Stromal cell of bone marrow (primary cell): ENCODE data around the gene SBK3.
"Not testable (repeated sequence)": the region's sequence is repeated elsewhere in the genome, so short reads cannot be mapped to it uniquely, and the experiment has no call there.

ENCODE experiments used
- DNase-seq: peaks from one replicate; pipeline ENCODE4 v3.0.0-alpha.2; 2012; ENCODE audit warnings: low read depth

The SBK3 gene, protein sequence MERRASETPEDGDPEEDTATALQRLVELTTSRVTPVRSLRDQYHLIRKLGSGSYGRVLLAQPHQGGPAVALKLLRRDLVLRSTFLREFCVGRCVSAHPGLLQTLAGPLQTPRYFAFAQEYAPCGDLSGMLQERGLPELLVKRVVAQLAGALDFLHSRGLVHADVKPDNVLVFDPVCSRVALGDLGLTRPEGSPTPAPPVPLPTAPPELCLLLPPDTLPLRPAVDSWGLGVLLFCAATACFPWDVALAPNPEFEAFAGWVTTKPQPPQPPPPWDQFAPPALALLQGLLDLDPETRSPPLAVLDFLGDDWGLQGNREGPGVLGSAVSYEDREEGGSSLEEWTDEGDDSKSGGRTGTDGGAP

DNA sequence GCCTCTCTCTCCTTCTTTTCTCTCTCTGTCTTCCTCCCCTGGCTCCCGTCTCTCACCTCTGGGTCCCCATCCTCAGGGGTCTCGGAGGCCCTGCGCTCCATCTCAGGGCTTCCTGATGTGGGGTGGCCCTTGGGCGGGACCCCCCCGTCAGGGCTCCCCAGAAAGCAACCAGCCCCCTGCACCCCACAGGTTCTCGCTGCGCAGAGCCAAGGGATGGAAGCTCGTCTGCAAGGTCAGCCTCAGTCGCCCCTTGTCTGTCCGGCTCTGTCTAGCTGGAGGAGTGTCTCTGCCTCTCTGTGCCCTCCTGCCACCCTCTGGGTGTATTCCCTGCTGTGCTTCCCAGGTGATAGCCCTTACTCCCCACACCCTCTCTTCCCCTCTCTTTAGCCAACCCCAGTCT, at the start of gene SBK3:
TSS of gene SBK3 (minus strand) at position 101 of the 400 bp plus-strand sequence. CDS start at position 101, 0 bp downstream.
- DNase-seq: no peak

DNA sequence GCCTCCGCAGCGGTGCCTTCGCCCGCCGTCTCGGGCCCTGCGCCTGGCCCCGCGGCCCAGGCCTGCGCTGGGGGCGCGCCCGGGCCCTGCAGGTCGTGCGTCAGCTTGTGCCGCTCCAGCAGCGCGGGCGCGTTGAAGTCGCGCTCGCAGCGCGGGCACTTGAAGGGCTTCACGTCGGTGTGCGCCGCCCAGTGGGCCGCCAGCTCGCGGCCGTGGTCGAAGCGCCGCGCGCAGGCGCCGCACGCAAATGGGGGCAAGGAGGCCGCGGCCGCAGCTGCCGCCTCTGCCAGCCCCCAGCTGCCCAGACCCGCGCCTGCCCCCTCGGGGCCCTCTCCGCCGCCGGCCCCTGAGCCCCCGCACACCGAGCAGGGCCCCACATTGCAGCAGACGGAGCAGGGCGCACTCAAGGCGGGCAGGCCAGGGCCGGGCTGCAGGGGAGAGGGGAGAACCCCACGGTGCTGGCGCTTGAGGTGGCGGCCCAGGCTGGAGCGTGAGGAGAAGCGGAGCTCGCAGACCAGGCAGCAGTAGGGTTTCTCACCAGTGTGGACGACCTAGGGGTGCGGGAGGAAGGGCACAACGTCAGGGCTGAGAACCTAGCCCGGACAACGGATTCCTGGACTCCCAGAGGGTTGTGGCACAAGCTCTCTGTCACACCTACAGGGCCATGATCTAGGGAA, 47.9 kb upstream of the SBK3 start:
- DNase-seq: no peak

DNA sequence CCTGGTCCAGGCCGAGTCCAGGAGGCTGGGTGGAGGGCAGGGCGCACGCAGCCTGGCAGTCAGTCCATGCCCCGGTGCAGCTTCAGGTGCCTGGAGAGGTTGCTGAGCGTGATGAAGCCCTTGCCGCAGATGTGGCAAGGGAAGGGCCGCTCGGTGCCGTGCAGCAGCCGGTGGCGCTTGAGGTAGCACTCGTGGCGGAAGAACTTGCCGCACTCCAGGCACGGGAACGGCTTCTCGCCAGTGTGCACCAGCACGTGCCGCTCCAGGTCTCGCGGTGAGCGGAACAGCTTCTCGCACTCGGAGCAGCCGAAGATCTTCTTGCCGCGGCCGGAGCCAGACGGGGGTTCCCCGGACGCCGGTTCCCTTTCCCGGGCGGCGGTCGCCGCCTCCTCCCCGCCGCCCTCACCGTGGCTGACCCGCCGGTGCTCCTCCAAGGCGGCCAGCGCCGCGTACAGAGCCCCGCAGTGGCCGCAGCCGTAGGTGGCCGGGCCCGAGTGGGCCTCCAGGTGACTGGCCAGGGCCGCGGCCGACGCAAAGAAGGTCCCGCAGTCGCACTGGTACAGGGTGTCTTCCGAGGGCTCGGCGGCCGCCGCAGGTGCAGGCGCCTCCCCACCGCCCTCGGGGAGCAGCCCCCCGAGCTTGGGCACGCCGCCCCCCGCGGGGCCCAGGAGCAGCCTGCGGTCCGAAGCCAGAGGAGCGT, 47.2 kb upstream of the SBK3 start:
- no peak for DNase-seq

DNA sequence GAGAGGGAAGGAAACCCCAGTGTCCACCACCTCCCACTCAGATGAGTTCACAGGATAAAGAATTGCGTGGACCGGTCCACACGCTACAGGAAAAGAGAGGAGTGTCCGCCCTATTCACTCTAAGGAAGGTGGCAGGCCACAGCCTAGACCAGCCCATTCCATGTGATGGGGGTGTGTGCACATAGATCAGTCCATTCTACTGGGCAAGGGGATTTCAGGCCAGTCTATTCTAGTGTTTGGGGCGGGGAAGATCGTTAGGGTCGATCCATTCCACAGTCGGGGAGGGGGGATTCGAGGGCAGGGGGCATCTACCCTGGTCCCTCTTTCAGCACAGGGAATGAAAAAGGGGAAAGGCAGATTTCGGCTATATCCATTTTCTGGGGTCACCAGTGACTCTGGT, 46.2 kb upstream of the SBK3 start:
- no peak for DNase-seq

DNA sequence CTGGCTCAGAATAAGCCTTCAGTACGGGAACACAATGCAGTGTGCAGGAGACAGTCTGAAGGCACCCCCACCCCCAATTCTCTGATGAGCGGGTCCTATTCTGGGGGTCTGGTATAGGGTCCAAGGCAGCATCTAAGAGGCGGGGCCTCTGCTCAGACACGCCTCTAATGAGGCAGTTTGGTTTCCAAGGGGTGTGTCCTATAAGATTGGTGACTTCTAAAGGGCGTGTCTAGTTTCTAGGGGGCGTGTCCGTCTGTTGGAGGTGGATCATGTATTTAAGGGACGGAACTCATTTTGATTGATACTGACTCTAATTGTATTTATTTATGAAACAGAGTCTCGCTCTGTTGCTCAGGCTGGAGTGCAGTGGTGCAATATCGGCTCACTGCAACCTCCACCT, 45.3 kb upstream of the SBK3 start:
- no peak for DNase-seq

DNA sequence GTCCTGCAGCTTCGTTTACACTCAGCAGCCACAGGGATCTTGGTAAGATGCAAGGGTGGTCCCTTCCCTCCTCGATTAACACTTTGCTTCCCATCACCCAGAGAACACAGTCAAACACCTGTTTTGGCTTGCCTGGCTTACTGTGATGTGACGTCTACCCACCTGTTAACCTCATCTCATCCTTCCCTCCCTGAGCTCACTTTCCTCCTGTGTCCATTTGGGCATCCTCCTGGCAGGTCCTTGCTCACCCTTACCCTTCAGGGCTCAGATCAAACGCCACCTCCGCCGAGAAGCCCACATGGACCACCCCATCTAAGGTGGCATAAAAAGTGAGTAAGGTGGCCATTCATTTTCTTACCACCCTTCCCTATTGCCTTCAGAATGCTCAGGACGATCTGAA, 44.8 kb upstream of the SBK3 start:
- no peak for DNase-seq

DNA sequence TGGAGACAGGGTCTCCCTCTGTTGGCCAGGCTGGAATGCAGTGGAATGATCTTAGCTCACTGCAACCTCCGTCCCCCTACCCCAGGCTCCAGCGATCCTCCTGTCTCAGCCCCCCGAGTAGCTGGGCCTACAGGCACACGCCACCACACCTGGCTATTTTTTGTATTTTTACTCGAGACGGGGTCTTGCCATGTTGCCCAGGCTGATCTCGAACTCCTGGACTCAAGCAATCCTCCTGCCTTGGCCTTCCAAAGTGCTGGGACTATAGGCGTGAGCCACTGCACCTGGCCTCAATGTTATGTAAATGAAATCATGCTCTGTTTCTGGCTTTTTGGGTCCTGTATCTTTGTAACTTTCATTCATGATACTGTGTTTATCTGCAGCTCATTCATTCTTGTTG, 43.4 kb upstream of the SBK3 start:
- DNase-seq: no peak

DNA sequence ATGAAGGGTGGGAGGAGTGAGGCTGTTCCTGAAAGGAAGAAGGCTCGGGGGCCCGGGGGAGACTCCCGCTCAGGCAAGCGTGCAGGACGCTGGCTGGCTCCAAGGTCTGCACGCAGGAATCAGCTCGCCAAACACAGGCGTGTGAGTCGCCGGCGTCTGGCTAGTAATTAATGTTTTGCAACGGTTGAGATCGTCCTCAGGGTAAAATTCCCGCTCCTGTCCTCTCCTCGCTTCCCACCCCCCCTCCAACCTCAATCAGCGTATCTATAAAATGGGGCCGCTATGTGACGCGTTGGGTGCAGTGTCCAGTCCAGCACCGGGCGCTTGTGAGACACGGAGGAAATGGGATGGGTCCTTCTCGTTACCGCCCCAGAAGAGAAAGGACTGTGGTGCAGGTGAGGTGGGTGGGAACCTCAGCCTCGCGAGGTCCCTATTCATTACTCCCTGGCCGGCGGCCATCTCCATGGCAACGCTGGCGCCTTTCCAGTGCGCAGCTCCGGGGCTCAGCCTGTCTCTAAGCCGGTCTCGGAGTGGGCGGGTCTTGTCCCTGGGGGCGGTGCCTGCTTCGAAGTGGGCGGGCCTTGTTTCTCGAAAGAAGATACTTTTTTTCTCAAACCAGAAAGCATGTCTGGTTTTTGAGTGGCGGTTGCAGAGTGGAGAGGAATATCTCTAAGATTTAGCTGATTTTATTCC, 41.8 kb upstream of the SBK3 start:
- peak; percentile 82 for DNase-seq

DNA sequence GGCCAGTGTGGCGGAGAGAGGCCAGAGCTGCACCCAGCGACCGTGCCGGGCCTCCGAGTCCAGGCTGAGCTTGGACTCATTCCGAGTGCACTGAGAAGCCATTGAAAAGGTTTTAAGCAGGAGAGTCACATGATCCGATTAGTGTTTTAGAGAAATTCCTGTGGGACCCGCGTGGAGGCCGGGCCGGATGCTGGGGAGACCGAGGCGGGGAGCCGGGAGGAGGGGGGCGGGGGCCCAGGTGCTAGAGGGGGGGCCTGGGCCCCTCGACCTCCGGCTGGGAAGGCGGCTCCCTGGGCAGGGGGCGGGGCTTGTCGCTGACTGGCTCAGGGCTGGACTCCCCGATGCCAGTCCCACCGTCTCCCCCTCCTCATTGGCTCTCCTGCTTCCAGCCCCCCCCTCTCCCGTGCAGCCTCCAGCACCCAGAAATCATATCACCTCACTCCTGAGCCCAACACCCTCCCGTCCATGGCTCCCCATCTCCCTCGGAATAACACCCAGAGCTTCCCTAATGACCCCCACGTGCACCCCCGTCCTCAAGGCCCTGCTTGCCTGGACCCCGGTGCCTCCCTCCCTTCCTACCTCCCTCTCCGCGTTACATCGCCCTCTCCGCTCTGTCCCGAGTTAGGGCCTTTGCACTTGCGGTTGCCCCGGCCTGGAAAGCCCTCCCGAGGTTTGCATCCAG, 40.5 kb upstream of the SBK3 start:
- DNase-seq: peak; percentile 30

DNA sequence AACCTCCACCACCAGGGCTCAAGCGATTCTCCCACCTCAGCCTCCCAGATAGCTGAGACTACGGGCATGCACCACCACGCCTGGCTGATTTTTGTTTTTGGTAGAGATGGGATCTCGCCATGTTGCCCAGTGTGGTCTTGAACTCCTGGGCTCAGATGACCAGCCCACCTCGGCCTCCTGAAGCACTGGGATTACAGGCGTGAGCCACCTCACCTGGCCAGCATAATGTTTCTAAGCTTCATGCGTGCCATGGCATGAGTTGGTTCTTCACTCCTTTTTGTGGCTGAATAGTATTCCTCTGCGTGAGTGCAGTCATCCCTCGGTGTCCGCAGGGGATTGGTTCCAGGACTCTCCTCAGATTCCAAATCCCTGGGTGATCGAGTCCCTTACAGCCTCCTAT, 39.5 kb upstream of the SBK3 start:
- no peak for DNase-seq

DNA sequence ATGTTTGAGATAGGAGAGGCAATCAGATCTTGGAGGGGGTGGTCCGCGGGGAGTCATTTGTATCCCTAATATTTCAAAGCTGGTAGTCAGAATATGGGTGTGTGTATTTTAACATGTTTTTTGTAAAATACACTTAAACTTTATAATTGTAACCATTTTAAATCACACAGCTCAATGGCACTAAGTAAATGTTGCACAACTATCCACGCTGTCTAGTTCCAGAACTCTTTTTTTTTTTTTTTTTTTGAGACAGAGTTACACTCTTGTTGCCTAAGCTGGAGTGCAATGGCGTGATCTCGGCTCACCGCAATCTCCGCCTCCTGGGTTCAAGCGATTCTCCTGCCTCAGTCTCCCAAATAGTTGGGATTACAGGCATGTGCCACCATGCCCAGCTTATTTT, 38.6 kb upstream of the SBK3 start:
- not testable (repeated sequence) for DNase-seq

DNA sequence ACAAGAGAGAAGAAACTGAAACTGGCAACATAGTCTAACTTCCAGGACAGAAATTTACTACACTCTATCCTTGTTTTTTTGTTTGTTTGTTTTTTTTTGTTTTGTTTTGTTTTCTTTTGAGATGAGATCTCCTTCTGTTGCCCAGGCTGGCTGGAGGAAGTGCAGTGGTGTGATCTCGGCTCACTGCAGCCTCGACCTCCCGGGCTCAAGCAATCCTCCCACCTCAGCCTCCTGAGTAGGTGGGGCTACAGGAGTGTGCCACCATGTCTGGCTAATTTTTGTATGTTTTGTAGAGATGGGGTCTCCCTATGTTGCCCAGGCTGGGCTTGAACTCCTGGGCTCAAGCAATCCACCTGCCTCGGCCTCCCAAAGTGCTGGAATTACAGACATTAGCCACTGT, 36.9 kb upstream of the SBK3 start:
- not testable (repeated sequence) for DNase-seq

DNA sequence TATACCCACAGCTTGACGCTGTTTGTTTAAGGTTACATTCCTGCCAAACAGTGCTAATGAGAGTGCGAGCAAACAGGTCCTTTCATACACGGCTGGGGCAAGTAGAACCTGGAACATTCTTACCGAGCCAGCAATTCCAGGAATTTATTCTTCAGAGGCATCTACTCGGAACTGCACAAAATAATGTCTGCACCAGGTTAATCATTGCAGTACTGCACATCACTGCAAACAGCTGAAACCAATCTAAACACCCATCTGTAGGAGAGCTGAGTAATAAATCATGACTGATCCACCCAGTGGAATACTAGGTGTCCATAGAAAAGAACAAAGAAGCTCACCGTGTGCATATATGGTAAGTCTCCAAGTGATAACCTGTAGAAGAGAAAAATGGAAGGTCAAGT, 36.5 kb upstream of the SBK3 start:
- no peak for DNase-seq

DNA sequence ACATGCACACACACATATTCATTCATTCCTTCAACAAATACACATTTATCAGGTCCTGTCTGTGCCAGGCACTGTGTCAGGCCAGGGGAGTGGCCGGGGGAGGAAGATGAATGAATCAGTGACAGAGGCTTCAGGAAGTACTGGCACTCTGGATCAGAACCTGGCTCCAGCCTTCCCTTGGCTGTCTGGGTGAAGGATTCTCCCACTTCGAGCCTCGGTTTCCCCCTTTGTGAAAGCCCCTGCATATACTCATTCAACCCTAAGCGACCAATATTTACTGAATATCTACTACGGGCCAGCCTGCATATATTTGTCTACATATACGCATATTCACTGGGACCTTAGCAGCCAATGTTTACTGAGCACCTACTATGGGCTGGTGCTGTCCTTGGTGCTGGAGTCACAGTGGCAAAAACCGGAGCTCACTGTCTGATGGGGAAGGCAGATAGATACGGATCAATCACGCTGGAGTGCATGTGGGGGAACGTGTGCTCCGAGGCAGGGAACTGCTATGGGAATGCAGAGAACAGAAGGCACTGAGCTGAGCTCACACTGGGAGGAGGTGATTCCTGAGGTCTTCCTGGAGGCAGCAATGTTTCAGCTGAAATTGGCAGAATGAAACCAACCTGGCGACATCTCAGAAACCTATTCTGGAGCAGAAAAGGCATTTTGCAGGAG, 35.9 kb upstream of the SBK3 start:
- no peak for DNase-seq

DNA sequence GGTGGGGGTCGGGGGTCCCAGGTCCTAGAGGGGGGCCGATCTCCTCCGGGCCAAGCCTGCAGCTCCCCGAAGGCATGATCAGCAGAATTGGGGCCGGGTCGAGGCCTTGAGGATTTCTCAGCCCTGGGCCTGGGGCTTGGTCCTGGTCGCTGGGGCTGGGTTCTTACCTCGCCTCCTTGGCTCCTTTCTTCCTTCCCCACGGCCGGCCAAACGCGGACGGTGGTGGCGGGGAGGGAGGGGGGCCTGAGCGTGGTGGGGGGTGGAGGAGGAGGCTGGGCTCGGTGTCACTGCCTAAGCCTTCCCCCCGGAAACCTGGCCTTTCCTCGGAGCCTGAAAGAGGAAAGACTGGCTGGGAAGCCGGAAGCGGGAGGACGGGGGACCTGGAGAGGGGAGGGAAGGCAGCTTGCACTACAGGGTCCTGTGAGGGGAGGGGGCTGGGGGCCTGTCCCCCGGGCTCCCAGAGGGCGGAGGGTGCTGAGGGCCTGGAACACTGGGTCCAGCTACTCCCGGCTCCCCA, 35.3 kb upstream of the SBK3 start, which contains the start of gene ZNF579:
TSS of gene ZNF579 (minus strand) at position 221 of the 517 bp plus-strand sequence. CDS start 1,209 bp downstream, outside the sequence.
- peak; percentile 81 for DNase-seq

DNA sequence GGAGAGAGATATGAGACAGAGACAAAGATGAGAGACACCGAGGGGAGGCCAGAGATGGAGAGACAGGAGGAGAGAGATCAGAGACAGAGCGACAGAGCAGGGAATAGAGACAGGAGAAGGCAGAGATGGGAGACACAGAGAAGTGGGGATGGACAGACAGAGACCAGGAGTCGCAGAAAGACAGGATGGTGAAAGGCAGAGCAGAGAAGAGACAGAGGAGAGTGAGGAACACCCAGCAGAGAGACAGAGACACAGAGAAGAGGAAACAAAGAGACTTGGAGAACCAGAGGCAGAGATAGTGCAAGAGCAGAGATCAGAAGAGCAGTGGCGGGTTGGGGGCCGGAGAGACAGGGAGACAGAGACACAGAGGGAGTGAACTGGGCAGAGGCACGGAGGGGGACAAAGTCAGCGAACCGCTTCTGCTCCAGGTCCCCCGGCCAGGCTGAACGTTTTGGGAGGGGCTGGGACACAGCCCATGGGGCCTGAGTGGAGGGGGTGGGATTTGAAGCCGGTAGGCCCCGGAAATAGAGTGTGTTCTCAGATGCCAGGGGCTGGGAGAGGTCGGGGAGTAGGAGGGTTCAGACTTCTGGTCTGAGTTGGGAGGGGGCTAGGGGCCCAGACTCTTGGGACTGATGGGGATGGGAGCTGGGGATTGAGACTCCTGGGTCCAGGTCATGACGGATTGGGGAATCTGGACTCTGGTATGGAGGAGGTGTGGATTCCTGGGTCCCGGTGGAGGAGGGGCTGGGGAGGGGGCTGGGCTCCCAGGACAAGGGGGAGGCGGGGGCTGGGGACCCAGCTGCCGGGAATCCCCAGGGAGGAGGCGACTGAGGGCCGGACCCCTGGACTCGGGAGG, 34.7 kb upstream of the SBK3 start:
- no peak for DNase-seq

DNA sequence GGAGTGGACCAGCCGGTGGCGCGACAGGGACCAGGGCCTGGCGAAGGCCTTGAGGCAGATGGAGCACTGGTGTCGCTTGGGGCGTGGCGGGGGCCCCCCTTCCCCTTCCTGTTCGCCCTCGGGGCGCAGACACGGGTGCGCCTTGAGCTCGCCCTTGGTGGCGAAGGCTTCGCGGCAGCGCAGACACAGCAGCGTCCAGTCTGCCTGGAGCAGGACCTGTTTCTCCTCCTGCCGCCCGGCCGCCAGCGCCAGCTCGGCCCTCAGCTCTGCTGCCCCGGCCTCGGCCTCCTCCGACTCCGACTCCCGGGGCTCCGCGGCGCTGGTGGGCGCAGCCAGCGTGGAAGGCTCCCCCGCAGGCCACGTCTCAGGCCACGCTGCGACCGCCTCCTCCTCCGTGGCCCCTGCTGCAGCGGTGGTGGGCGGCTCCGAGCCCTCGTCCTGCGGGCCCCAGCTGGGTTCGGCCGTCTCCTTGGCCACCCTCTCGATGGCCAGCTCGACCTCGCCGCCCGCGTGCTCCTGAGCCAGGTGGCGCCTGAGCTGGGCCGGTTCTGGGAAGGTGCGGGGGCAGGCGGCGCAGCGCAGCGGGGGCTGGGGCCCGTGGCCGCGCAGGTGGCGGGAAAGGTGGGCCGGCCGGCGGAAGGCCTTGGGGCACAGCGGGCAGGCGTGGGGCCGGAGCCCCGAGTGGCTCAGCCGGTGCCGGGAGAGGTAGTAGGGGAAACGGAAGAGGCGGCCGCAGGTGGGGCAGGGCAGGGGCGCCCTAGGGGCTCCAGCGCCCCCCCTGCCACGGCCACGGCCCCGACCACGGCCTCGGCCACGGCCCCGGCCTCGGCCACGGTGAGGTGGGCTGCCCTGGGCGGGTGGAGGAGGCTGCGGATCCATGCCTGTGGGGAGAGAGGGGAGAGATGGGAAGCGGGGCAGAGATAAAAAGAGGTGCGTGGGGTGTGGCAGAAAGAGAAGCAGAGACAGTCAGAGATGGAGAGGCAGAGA, 33.7 kb upstream of the SBK3 start:
- DNase-seq: no peak

DNA sequence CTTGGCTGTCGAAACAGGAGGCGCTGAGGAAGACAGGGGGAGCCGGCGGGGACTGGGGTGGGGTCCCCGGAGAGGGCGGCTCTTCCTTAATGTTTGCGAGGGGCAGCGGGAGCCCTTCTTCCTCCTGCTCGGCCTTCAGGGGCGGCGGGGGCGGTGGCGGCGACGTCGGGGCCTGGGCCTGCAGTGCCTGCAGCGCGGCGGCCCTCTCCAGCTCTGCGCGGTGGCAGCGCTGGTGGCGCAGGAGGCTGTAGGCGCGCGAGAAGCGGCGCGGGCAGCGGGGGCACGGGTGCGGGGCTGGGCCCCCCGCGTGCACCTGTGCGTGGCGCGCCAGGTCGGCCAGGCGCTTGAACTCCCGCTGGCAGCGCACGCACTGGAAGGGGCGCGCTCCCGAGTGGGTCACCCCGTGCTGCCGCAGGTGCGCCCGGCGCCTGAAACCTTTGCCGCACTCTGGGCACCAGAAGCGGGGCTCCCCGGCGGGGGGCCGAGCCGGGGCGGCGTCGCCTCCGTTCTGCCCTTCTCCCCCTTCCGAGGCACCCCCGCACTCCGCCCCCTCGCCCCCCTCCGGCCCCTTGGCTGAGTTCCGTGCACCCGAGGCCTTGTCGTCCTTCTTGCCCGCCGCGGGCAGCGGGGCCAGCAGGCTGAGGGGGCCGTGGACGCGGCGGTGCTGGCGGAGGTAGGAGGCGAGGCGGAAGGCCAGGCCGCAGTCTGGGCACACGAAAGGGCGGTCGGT, 32.9 kb upstream of the SBK3 start:
- DNase-seq: no peak
